NCI-H2107 treated with DMSO at 0.1 percent for 48 hours (cell line): ENCODE measurements around the gene TGFBR3.

Source experiments
- DNase-seq: peaks from one replicate; lab custom pipeline; 2025; ENCODE audit not compliant: unreplicated experiment; lab: John Stamatoyannopoulos, UW

TGFBR3 gene

DNA sequence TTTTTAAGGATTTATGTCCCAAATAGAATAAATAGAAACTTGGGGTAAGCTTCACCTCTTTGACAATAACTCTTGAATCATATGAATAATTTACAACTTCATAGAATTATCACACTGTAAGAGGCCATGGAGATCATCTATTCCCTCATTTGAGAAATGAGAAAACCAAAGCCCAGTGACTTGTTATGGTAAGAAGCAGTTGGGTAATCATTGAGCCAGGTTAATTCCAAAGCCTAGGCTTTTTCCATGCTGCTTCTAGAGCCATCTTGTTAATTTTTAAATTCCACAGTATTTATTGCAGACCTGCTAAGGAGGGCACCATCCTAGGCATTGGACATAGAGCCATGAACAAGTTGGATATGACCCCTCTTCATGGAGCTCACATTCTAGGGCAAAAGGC is 224.8 kb downstream of the TGFBR3 start:
- no peak for DNase-seq

DNA sequence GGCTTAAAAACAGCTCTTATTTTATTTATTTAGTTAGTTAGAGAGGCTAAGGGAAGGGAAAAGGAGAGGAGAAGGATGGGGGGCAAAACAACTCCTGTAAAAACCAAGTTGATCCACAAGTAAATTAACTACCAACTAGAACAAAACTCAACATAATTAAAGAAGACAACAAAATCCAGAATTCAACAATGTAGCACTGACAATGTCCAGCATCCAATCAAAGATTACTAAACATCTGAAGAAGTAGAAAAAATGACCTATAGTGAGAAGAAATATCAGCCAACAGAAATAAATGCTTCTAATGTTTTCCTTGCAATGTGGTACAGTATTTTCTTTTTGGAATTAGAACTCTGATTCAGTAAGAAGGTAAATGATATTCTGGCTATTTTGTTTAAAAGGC is 225.2 kb downstream of the TGFBR3 start:
- no peak for DNase-seq

DNA sequence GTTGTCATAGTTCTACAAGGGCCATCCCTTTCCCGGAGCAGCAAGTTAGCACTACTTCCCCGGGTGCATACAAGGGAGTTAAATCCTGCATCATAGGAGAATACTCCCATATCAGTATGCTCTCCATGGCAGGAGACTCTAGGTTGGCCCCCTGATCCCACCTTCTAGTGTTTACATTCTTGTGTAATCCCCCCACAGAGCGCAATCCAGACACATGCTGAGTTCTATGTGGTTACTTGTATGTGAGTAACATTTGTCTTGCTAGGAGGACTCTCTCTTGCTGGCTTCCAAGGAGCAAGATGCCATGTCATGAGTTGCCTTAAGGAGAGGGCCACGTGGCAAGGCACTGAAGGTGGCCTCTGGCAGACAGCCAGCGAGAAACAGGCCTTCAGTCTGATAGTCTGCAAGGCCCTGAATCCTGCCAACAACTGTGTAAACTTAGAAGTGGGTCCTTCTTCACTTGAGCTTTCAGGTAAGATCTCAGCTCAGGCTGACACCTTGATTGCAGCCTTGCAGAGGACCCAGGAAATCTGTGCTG is 230.0 kb downstream of the TGFBR3 start:
- DNase-seq = no peak

DNA sequence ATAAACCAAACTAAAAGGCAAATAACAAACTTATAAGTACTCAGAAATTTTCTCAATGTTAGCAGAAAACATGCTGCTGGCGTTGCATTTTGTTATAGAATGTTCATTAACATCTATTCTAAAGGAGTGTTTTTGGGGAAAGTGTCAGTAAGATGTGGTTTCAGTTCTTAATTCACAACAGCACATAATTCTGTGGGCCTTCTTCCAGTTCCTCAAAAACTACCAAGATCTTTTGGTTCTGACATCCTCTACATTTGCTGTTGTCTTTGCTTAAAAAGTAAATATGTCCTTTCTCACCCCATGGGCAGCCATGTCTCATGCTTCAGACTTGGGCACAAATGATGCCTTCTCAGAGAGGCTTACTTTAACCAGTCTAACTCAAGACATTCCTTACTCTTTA is 232.8 kb downstream of the TGFBR3 start:
- no peak for DNase-seq

DNA sequence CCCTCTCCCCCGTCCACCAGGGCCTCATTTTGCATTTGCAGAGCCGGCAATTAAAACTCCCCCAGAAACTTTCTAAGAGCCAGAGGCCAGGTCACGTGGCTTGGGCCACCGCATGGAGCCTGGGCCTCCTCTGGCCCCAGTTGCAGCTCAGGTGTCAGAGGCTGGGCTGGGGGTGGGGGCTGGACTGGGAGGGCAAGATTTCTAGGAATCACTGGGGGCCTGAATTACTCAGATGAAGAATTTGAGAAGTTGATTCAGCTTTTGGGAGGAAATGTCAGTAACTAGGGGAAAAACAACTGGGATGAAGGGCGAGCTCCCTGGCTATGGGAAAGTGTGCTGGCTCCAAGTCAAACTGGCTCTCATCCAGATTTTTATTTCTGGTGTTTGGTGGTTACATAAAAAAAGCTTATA is 234.3 kb downstream of the TGFBR3 start:
- DNase-seq = no peak

DNA sequence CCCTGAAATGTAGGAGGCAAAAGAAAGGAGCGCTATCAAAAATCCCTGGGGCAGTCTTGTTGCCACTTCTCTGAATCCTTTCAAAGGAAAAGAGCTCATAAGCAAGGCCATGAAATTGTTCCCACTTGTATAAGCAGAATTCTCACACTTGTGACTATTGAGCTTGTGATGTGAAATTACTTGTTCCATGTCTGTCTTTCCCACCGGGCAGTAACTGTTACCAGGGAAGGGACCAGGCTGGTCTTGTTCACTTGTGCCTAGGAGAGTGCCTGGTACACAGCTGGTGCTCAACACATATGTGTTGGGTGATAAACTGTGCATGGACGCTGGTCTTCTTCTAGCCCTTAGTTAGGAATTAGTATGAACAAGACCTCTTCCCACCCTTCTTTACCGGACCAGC is 234.7 kb downstream of the TGFBR3 start:
- DNase-seq = no peak

DNA sequence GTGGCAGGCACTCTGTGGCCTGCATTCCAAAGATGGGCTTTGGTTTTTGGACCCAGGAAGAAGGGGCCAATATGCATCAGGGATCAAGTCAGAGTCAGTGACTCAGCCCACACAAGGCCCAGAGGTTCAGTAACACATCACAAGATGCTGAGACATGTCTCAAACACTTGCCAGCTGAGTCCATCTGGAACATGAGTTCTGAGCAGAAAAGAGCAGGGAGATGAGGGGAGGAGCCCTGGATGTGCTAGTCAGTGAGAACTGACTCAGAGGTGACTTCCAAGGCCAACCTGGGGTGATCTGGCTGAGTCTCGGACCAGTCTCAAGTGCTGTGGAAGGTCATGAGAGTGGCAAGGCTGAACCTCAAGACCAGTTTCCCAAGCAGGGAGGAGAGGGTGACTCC is 235.2 kb downstream of the TGFBR3 start:
- no peak for DNase-seq

DNA sequence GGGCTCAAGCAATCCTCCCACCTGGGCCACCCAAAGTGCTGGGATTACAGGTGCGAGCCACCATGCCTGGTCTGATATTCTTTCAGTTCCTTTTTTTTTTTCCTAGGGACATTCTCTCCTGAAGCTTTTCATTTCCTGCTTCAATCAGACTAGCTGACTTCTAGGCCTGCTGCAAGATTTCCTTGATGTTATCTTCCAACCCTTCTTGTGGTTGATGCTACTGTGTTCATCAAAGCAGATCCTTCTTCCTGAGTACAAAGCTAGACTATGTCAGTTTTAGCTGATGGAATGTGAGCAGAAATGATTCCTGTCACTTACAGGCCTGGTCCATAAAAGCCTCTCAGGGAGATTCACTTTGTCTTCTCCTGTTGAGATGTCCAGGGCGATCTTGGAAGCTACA is 238.9 kb downstream of the TGFBR3 start:
- no peak for DNase-seq

DNA sequence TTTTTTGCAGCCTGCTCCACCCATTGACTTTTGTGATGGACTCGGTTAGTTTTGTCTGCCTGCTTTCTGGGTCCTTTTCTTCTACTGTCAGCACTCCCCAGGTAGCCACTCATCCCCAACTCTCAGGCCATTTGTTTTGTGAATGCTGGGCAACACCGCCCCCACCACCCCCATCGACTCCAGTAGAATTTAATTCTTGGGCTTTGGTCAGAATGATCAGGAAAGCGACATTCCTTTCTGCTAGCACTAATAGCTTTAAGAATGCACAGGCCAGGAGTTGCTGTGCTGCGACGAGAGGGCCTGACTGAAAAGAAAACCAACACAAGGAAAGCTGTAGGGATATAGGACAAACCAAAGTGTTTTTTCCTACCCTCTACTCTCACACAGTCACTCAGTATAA is 240.9 kb downstream of the TGFBR3 start:
- no peak for DNase-seq

DNA sequence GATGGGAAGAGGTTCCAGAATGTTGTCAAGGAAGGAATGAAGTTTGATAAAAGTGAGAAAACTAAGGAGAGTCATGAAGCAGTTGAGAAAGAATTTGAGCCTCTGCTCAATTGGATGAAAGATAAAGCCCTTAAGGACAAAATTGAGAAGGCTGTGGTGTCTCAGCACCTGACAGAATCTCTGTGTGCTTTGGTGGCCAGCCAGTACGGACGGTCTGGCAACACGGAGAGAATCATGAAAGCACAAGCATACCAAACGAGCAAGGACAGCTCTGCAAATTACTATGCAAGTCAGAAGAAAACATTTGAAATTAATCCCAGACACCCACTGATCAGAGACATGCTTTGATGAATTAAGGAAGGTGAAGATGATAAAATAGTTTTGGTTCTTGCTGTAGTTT is 242.5 kb downstream of the TGFBR3 start:
- no peak for DNase-seq

DNA sequence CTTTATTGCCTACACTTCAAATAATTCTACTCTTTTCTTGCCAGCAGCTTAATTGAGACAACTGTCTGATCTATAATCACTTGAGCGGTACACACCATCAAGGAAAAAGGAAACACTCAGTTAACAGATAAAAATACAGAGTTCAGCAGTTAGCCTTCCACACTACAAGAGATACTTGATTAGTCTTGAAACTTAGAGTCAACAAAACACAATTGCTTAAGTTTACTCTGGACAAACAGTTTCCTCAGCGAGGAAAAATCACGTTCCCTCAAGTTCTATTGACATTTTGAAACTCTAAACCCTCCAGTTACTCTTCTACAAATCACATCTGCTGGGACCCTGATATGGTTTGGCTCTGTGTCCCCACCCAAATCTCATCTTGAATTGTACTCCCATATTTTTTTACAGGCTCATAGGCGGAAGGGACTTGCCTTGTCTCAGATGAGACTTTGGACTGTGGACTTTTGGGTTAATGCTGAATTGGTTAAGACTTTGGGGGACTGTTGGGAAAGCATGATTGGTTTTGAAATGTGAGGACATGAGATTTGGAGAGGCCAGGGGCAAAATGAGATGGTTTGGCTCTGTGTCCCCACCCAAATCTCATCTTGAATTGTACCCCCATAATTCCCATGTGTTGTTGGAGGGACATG is 244.9 kb downstream of the TGFBR3 start:
- no peak for DNase-seq

DNA sequence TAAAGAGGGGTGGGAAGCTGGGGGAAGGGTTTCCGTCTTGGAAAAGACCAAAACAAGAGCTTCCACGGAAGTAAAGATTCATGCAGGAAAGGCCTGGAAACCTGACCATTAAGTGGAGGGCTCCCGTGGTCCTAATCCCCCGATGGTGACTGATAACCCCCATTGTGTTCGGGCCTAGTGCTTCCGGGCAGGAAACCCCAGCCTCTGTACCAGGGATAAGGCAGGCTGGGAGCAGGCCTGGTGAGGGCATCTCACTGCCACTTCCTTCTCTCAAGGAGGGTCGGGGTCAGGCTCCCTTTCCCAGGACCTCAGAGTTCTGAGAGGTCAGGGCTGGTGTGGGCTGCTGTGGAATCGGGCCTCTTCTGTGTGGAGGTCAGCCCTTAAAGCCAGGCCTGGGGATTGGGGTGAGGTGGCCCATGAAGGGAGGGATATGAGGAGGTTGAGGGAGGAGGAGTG is 248.4 kb downstream of the TGFBR3 start:
- no peak for DNase-seq

DNA sequence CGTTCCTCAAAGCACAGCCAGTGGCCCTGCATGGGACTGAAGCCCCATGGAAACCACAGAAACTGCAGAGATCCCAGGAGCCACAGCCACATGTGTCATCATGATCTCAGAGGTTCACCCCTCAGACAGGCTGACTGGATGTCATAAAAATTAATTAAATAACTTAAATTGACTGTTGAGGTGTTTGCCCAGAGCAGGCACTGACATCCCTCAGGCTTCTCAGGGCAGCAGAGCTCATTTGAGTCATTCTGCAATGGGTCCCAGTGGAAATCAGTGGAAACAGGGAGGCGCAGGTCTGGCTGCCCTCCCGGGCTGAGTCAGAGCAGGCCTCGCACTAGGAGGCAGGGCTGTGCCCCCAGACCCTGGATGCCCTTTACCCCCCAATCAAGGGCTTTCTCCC is 250.2 kb downstream of the TGFBR3 start:
- DNase-seq = no peak

DNA sequence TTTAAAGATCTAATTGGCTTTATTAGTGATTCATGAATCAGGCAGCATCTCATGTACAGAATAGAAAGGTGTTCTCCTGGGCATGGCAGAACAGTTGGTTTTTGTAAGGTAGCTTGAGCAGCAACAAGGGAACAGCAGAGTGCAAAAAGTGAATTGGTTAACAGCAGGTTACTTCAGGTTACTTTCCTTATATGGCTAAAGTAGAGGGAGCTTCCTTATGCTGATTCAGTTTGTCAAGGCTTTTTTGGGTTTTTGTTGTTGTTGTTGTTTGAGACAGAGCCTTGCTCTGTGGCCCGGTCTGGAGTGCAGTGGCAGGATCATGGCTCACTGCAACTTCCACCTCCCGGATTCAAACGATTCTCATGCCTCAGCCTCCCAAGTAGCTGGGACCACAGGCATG is 252.5 kb downstream of the TGFBR3 start:
- no peak for DNase-seq

DNA sequence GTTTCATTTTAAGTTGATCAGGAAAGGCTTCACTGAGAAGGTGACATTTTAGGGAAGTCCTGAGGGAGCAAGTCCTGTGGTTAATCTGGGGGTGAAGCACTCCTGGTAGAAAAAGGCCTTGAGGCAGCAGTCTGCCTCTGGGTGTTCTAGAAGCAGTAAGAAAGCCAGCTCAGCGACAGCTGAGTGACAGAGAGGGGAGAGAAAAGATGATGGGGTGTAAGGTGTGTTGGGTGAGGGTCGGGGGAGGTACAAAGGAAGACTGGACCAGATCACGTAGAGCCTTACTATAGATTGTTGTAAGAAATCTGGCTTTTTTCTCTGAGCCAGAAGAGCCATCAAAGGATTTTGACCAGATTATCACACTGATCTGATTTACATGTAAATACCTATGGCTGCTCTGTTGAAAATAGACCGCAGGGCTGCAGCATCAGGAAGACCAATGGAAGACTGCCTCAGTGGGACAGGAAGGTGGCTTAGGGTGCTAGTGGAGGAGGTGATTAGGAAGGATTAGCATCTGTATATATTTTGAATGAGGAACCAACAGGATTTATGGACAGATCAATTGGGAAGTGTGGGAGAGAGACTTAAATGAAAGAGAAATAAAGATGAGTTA is 254.1 kb downstream of the TGFBR3 start:
- DNase-seq = no peak

DNA sequence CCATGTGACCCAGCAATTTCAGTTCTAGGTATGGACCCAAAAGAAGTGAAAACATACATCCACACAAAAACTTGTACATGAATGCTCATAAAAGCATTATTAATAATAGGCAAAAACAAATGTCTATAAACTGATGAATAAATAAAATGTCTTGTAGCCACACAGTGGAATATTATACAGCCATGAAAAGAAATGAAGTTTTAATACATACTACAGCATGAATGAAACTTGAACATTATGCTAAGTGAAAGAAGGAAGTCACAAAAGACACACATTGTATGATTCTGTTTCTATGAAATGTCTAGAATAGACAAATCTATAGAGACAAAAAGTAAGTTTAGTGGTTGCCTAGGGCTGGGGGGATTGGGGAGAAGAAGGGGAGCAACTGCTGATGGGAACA is 255.1 kb downstream of the TGFBR3 start:
- DNase-seq = no peak
